HEK293 (cell line): Measurements from ENCODE around the gene B3GLCT.

Experiments used
- CTCF ChIA-PET: fragments of 350-600 bp; formaldehyde crosslinking; extraction: SDS; loops from one replicate; lab custom pipeline; 2021; ENCODE audit warnings: antibody characterized with exemption; lab: Yijun Ruan, JAX
- POLR2A ChIA-PET: fragments of 300-600 bp; formaldehyde crosslinking; extraction: SDS; loops from one replicate; lab custom pipeline; 2020; ENCODE audit warnings: antibody characterized with exemption, inconsistent platforms; lab: Yijun Ruan, JAX
- H3K27ac ChIP-seq: fragments of 200-500 bp; sonication (Bioruptor generic); 2 replicates; pipeline ENCODE4 v1.5.1; 2014; ENCODE audit warnings: low read depth, low read length, control low read depth, inconsistent platforms; ENCODE audit errors: extremely low read depth
- H3K36me3 ChIP-seq, 2 experiments: fragments of 200-500 bp in 1 of 2; sonication (Bioruptor generic) in 1 of 2; 1 replicate in 1 of 2; 2 replicates in 1 of 2; pipeline ENCODE4 v1.5.1; 2014 to 2017; ENCODE audit warnings: inconsistent platforms in 2 of 2, low read length in 2 of 2; ENCODE audit not compliant: control insufficient read depth in 2 of 2, insufficient read depth in 1 of 2
- H3K4me1 ChIP-seq: fragments of 200-500 bp; sonication (Bioruptor generic); 2 replicates; pipeline ENCODE4 v1.5.1; 2014; ENCODE audit warnings: mild to moderate bottlenecking, low read length, inconsistent platforms; ENCODE audit not compliant: control insufficient read depth, insufficient read depth
- H3K4me3 ChIP-seq: 2 replicates; pipeline ENCODE4 v1.5.1; 2011; ENCODE audit warnings: low read depth, mild to moderate bottlenecking, control low read depth, low read length, moderate library complexity
- H3K9me3 ChIP-seq: fragments of 200-500 bp; sonication (Bioruptor generic); 2 replicates; pipeline ENCODE4 v1.5.1; 2014; ENCODE audit warnings: low read depth, low read length, inconsistent platforms; ENCODE audit not compliant: control insufficient read depth, insufficient read depth
- AEBP2 ChIP-seq: fragments of 450-650 bp; formaldehyde crosslinking; IDR thresholded peaks from 2 replicates; pipeline ENCODE4 v1.5.1; 2016; ENCODE audit warnings: missing biosample characterization, missing genetic modification characterization, borderline replicate concordance
- GLI2 ChIP-seq: fragments of 450-650 bp; formaldehyde crosslinking; IDR thresholded peaks from 2 replicates; pipeline ENCODE4; 2017; ENCODE audit warnings: missing biosample characterization, missing genetic modification characterization, low read depth, borderline replicate concordance
- HOXD13 ChIP-seq: sonication (generic); formaldehyde crosslinking; IDR thresholded peaks from 2 replicates; pipeline ENCODE4 v1.8.0; 2022; ENCODE audit warnings: missing genetic modification reagents, borderline replicate concordance
- OSR2 ChIP-seq: fragments of 450-650 bp; formaldehyde crosslinking; IDR thresholded peaks from 2 replicates; pipeline ENCODE4 v1.5.1; 2016; ENCODE audit warnings: missing biosample characterization, missing genetic modification characterization
- PBX3 ChIP-seq: sonication (generic); formaldehyde crosslinking; IDR thresholded peaks from 2 replicates; pipeline ENCODE4 v1.8.1; 2022; ENCODE audit warnings: mild to moderate bottlenecking, moderate library complexity, missing genetic modification reagents
- REPIN1 ChIP-seq: fragments of 450-650 bp; formaldehyde crosslinking; IDR thresholded peaks from 2 replicates; pipeline ENCODE4 v1.5.1; 2017; ENCODE audit warnings: missing biosample characterization, missing genetic modification characterization, low read depth
- WT1 ChIP-seq: fragments of 450-650 bp; formaldehyde crosslinking; IDR thresholded peaks from 2 replicates; pipeline ENCODE4 v1.5.1; 2016; ENCODE audit warnings: missing biosample characterization, missing genetic modification characterization
- ZBTB17 ChIP-seq: fragments of 450-650 bp; formaldehyde crosslinking; IDR thresholded peaks from 2 replicates; pipeline ENCODE4 v1.5.1; 2016; ENCODE audit warnings: missing biosample characterization, missing genetic modification characterization
- ZBTB26 ChIP-seq: fragments of 450-650 bp; formaldehyde crosslinking; optimal IDR thresholded peaks from 2 replicates; pipeline ENCODE3; 2016; ENCODE audit warnings: missing biosample characterization, mild to moderate bottlenecking, missing genetic modification characterization
- ZBTB44 ChIP-seq: fragments of 450-650 bp; IDR thresholded peaks from 2 replicates; pipeline ENCODE4 v1.5.1; 2018; ENCODE audit warnings: missing biosample characterization, mild to moderate bottlenecking, missing genetic modification characterization
- ZFP37 ChIP-seq: fragments of 450-650 bp; formaldehyde crosslinking; IDR thresholded peaks from 2 replicates; pipeline ENCODE4 v1.5.1; 2016; ENCODE audit warnings: missing biosample characterization, missing genetic modification characterization
- ZNF138 ChIP-seq: fragments of 450-650 bp; formaldehyde crosslinking; IDR thresholded peaks from 2 replicates; pipeline ENCODE4 v1.5.1; 2016; ENCODE audit warnings: missing biosample characterization, missing genetic modification characterization, borderline replicate concordance
- ZNF221 ChIP-seq: fragments of 450-650 bp; formaldehyde crosslinking; IDR thresholded peaks from 2 replicates; pipeline ENCODE4 v1.5.1; 2017; ENCODE audit warnings: missing biosample characterization, missing genetic modification characterization, borderline replicate concordance
- ZNF280D ChIP-seq: fragments of 450-650 bp; formaldehyde crosslinking; IDR thresholded peaks from 2 replicates; pipeline ENCODE4 v1.5.1; 2016; ENCODE audit warnings: missing biosample characterization, missing genetic modification characterization
- ZNF350 ChIP-seq: fragments of 450-650 bp; formaldehyde crosslinking; IDR thresholded peaks from 2 replicates; pipeline ENCODE4 v1.5.0; 2017; ENCODE audit warnings: missing biosample characterization, mild to moderate bottlenecking, missing genetic modification characterization
- ZNF398 ChIP-seq: fragments of 450-650 bp; formaldehyde crosslinking; IDR thresholded peaks from 2 replicates; pipeline ENCODE4 v1.5.1; 2017; ENCODE audit warnings: missing biosample characterization, missing genetic modification characterization
- ZNF501 ChIP-seq: fragments of 450-650 bp; formaldehyde crosslinking; IDR thresholded peaks from 2 replicates; pipeline ENCODE4 v1.5.1; 2016; ENCODE audit warnings: missing biosample characterization, missing genetic modification characterization
- ZNF513 ChIP-seq: fragments of 450-650 bp; IDR thresholded peaks from 2 replicates; pipeline ENCODE4 v1.5.1; 2018; ENCODE audit warnings: missing biosample characterization, missing genetic modification characterization
- ZNF521 ChIP-seq: fragments of 450-650 bp; formaldehyde crosslinking; IDR thresholded peaks from 2 replicates; pipeline ENCODE4 v1.5.1; 2017; ENCODE audit warnings: missing biosample characterization, mild to moderate bottlenecking, missing genetic modification characterization
- ZNF623 ChIP-seq: fragments of 450-650 bp; formaldehyde crosslinking; IDR thresholded peaks from 2 replicates; pipeline ENCODE4 v1.5.1; 2016; ENCODE audit warnings: missing biosample characterization, missing genetic modification characterization

The B3GLCT gene

GRCh38 chr13:31331068-31331467 is 131.3 kb downstream of the B3GLCT start:
- ChIA-PET CTCF (no interaction called here), POLR2A (no interaction called here)
- Histone ChIP-seq H3K9me3 (no peaks in the 10 kb centered on the region), H3K4me1 (peaks cover 3% of the 10 kb centered on the region; the same call in 1 of the 2 replicates), H3K27ac (no peak overlapping the region), H3K4me3 (no peak overlapping the region), H3K36me3 (no peaks in the 10 kb centered on the region)
- TF ChIP-seq ZFP37 (tag by site-specific recombination) (no peak), ZNF513 (no peak), ZNF501 (tag by site-specific recombination) (no peak), GLI2 (no peak), ZBTB17 (no peak), ZBTB44 (tag by site-specific recombination) (no peak), ZNF138 (tag by site-specific recombination) (no peak), AEBP2 (tag by site-specific recombination) (no peak), ZNF398 (tag by site-specific recombination) (no peak), ZNF350 (no peak), ZNF221 (tag by site-specific recombination) (no peak), ZBTB26 (no peak), OSR2 (no peak), WT1 (tag by site-specific recombination) (no peak), ZNF521 (tag by site-specific recombination) (no peak), ZNF280D (tag by site-specific recombination) (no peak), ZNF623 (no peak), HOXD13 (no peak), REPIN1 (tag by site-specific recombination) (no peak), PBX3 (CRISPR knock-in tag) (no peak)
